K562 (cell line): ENCODE data around the gene CNTD1. TPM values are rescaled to one million over a fixed set of nuclear protein-coding genes. Genes with fewer than 3 reads are reported as not detected.

ENCODE experiments used
- BRD9 ChIP-seq: fragments of 450-650 bp; IDR thresholded peaks from 2 replicates; pipeline ENCODE4 v1.6.1; 2018; ENCODE audit warnings: low read depth; ENCODE audit not compliant: partially characterized antibody
- MAFF ChIP-seq: IDR thresholded peaks from 2 replicates; pipeline ENCODE4 v1.6.1; 2012; ENCODE audit warnings: low read length, improper control_type of control experiment
- TRIM28 ChIP-seq: fragments of 450-650 bp; IDR thresholded peaks from 2 replicates; pipeline ENCODE4 v1.6.1; 2017
- ZNF764 ChIP-seq: fragments of 250-450 bp; sonication (Bioruptor Pico); IDR thresholded peaks from 2 replicates; pipeline ENCODE4 v1.4.0; 2020; ENCODE audit warnings: low read depth, mild to moderate bottlenecking, moderate library complexity
- polyA plus RNA-seq, 8 experiments: library from polyadenylated mRNA; depleted of rRNA in 4 of 8; stranded (reverse) in 5 of 8; unstranded in 3 of 8; fragments of >200 nt; fragmentation: Nextera tagmentation in 2 of 8; fragmentation: Illumina TruSeq in 1 of 8; extraction: Ambion mirVana in 2 of 8; extraction: Trizol in 1 of 8; gene quantifications; 2 replicates each; pipeline versions ENCODE4 v1.2.1 to v1.2.3, GENCODE V29; 2011 to 2014; ENCODE audit warnings: inconsistent platforms in 1 of 8, missing spikeins in 1 of 8
- total RNA-seq, 7 experiments: library from RNA; depleted of rRNA in 6 of 7; stranded (reverse); fragments of >200 nt in 6 of 7; fragmentation: Illumina TruSeq in 2 of 7; extraction: Trizol in 2 of 7; gene quantifications; 2 replicates each; pipeline versions ENCODE4 v1.2.1 to v1.2.3, GENCODE V29; 2011 to 2021; ENCODE audit warnings: low replicate concordance in 1 of 7
- TF ChIP-seq, protein P1 (sequence below): fragments of 200-800 bp; sonication (Bioruptor generic); IDR thresholded peaks from 2 replicates; pipeline ENCODE4 v1.6.1; 2016; ENCODE audit warnings: missing genetic modification characterization, missing compliant biosample characterization
- TF ChIP-seq, protein P2 (sequence below): fragments of 450-650 bp; IDR thresholded peaks from 2 replicates; pipeline ENCODE4 v1.6.1; 2016; ENCODE audit warnings: antibody characterized with exemption
- TF ChIP-seq, protein P3 (sequence below), 3 experiments: fragments of 200-800 bp in 1 of 3; sonication (Bioruptor generic) in 1 of 3; sonication (generic) in 1 of 3; formaldehyde crosslinking in 1 of 3; IDR thresholded peaks; 2 replicates each; pipeline versions ENCODE4 v1.6.1 to v1.8.0; 2016 to 2022; ENCODE audit warnings: mild to moderate bottlenecking in 2 of 3, missing compliant biosample characterization in 2 of 3, missing genetic modification characterization in 2 of 3, missing genetic modification reagents in 1 of 3

CNTD1 gene
- total and polyA plus RNA-seq, 9 of the 15 experiments (the other 6 are each of a cell fraction or from before 2014, with no cell fraction given) = 0.12 to 0.86 (median 0.41) TPM; not detected in 1

DNA sequence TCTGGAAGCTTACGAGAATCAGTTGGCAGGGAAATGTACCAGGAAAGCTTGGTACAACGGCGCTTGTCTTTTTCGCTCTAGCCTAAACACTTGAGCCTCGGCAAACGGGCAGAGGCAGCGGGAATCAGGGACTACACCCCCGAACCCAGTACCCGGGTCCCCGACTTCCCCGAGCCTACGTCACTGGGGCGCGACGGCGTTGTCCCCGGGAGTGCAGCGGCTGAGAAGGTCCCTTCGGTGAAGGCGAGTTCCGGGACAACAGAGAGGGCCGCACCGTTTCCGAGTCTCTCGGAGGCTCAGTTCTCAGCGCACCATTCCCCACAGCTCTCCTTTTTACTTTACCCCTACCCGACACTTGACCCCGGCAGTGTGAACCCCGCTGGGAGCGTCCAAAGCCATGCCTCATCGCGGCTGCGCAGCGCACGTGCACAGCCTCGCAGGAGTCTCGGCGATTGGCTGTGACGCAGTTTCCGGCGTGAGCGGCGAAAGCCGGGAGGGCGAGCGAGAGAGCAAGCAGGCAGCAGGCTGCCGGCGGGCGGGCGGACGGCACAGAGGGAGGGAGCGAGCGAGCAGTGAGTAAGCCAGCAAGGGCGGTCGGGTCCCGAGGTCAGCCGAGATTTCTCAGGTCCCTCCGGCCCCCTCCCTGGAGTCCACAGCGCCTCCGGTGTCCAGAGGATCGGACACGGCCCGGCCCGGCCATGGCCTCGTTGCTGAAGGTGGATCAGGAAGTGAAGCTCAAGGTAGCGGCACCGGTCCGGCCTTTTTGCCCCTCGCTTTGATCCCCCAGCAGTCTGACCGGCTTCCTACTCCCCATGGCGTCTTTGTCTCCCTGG, 34.5 kb downstream of the CNTD1 start, which contains the start of gene PSME3 (continued):
- TF ChIP-seq, protein P1, sequence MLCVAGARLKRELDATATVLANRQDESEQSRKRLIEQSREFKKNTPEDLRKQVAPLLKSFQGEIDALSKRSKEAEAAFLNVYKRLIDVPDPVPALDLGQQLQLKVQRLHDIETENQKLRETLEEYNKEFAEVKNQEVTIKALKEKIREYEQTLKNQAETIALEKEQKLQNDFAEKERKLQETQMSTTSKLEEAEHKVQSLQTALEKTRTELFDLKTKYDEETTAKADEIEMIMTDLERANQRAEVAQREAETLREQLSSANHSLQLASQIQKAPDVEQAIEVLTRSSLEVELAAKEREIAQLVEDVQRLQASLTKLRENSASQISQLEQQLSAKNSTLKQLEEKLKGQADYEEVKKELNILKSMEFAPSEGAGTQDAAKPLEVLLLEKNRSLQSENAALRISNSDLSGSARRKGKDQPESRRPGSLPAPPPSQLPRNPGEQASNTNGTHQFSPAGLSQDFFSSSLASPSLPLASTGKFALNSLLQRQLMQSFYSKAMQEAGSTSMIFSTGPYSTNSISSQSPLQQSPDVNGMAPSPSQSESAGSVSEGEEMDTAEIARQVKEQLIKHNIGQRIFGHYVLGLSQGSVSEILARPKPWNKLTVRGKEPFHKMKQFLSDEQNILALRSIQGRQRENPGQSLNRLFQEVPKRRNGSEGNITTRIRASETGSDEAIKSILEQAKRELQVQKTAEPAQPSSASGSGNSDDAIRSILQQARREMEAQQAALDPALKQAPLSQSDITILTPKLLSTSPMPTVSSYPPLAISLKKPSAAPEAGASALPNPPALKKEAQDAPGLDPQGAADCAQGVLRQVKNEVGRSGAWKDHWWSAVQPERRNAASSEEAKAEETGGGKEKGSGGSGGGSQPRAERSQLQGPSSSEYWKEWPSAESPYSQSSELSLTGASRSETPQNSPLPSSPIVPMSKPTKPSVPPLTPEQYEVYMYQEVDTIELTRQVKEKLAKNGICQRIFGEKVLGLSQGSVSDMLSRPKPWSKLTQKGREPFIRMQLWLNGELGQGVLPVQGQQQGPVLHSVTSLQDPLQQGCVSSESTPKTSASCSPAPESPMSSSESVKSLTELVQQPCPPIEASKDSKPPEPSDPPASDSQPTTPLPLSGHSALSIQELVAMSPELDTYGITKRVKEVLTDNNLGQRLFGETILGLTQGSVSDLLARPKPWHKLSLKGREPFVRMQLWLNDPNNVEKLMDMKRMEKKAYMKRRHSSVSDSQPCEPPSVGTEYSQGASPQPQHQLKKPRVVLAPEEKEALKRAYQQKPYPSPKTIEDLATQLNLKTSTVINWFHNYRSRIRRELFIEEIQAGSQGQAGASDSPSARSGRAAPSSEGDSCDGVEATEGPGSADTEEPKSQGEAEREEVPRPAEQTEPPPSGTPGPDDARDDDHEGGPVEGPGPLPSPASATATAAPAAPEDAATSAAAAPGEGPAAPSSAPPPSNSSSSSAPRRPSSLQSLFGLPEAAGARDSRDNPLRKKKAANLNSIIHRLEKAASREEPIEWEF (CRISPR knock-in tag) = no peak
- TF ChIP-seq TRIM28 = no peak
- TF ChIP-seq BRD9 = no peak
- no peak for TF ChIP-seq MAFF
- TF ChIP-seq, protein P2, sequence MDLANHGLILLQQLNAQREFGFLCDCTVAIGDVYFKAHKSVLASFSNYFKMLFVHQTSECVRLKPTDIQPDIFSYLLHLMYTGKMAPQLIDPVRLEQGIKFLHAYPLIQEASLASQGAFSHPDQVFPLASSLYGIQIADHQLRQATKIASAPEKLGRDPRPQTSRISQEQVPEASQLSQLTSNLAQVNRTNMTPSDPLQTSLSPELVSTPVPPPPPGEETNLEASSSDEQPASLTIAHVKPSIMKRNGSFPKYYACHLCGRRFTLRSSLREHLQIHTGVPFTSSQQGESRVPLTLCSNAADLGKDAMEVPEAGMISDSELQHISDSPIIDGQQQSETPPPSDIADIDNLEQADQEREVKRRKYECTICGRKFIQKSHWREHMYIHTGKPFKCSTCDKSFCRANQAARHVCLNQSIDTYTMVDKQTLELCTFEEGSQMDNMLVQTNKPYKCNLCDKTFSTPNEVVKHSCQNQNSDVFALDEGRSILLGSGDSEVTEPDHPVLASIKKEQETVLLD = peak; percentile 68; the same call in 1 of the 2 replicates
- TF ChIP-seq, protein P3, sequence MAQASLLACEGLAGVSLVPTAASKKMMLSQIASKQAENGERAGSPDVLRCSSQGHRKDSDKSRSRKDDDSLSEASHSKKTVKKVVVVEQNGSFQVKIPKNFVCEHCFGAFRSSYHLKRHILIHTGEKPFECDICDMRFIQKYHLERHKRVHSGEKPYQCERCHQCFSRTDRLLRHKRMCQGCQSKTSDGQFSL (CRISPR knock-in tag; IDR thresholded peaks at IDR 0.05) = no peak
- TF ChIP-seq, protein P3 (tag; IDR thresholded peaks at IDR 0.05) = no peak
- no peak for TF ChIP-seq ZNF764
